NT2/D1 (cell line): ENCODE data around the gene ZNF438.

Experiments
- YY1 ChIP-seq: IDR thresholded peaks from 2 replicates; pipeline ENCODE4 v1.6.1; 2011; ENCODE audit not compliant: insufficient read length, insufficient read depth
- ZNF274 ChIP-seq: IDR thresholded peaks from 2 replicates; pipeline ENCODE4 v1.6.1; 2011; ENCODE audit warnings: mild to moderate bottlenecking, low read depth, low read length

- no peak for TF ChIP-seq ZNF274
- TF ChIP-seq YY1, result no peak
Measured at GRCh38 chr10:30806850-30807249, 224.8 kb downstream of the ZNF438 start.
